Endodermal cell (in vitro differentiated cells): Measurements from ENCODE around the gene GRPEL2. TPM values are rescaled to one million over a fixed set of nuclear protein-coding genes. Genes with fewer than 3 reads are reported as not detected.

Experiments used
- DNase-seq: peaks from one replicate; pipeline ENCODE4 v3.0.0-alpha.2; 2017
- H3K27ac ChIP-seq: 2 replicates; pipeline ENCODE4 v1.5.1; 2013; ENCODE audit warnings: mild to moderate bottlenecking, low read depth, low read length, moderate library complexity
- H3K27me3 ChIP-seq: 2 replicates; pipeline ENCODE4 v1.6.1; 2013; ENCODE audit warnings: mild to moderate bottlenecking, low read length, moderate library complexity; ENCODE audit not compliant: insufficient read depth, control insufficient read depth, poor library complexity, severe bottlenecking
- H3K36me3 ChIP-seq: 2 replicates; pipeline ENCODE4 v1.7.0; 2013; ENCODE audit warnings: mild to moderate bottlenecking, low read length, moderate library complexity; ENCODE audit not compliant: control insufficient read depth, insufficient read depth
- H3K4me1 ChIP-seq: one replicate; pipeline ENCODE4 v1.7.0; 2013; ENCODE audit warnings: low read length; ENCODE audit not compliant: control insufficient read depth, insufficient read depth
- H3K4me3 ChIP-seq: 2 replicates; pipeline ENCODE4 v1.5.1; 2013; ENCODE audit warnings: mild to moderate bottlenecking, low read length, moderate library complexity
- H3K9ac ChIP-seq: 2 replicates; pipeline ENCODE4 v1.6.1; 2013; ENCODE audit warnings: mild to moderate bottlenecking, low read length, moderate library complexity; ENCODE audit not compliant: poor library complexity, severe bottlenecking; ENCODE audit errors: extremely low read depth
- H3K9me3 ChIP-seq: 2 replicates; pipeline ENCODE4 v1.6.1; 2013; ENCODE audit warnings: mild to moderate bottlenecking, low read length, moderate library complexity; ENCODE audit not compliant: control insufficient read depth
- H3K27ac Mint-ChIP-seq: 2 replicates; pipeline ENCODE4 v1.8.0; 2020; ENCODE audit warnings: mixed read lengths
- H3K27me3 Mint-ChIP-seq: 2 replicates; pipeline ENCODE4 v1.8.0; 2021; ENCODE audit warnings: mild to moderate bottlenecking, mixed read lengths; ENCODE audit not compliant: insufficient read depth
- H3K36me3 Mint-ChIP-seq: 2 replicates; pipeline ENCODE4 v1.8.0; 2020; ENCODE audit warnings: low read depth, mixed read lengths
- H3K4me1 Mint-ChIP-seq: 2 replicates; pipeline ENCODE4 v1.8.0; 2020; ENCODE audit warnings: mixed read lengths
- H3K4me3 Mint-ChIP-seq: 2 replicates; pipeline ENCODE4 v1.8.0; 2020; ENCODE audit warnings: mild to moderate bottlenecking, moderate library complexity, mixed read lengths
- H3K9me3 Mint-ChIP-seq: 2 replicates; pipeline ENCODE4 v1.8.0; 2020; ENCODE audit warnings: mild to moderate bottlenecking, mixed read lengths
- WGBS, 2 experiments: methylation state at CpG; one replicate each; pipeline versions ENCODE4 v1.1.5 to v1.1.7; 2013; ENCODE audit warnings: missing lambda C conversion rate in 2 of 2, mixed read lengths in 1 of 2; ENCODE audit not compliant: insufficient coverage in 1 of 2, insufficient read length in 1 of 2; 5-methylcytosine and 5-hydroxymethylcytosine counted together
- total RNA-seq, 2 donors: library from RNA; stranded (reverse); fragmentation: NEBNext Ultra II Directional in 1 of 2; extraction: Animal tissue kit (Norgen Biotek cat#: 25700) in 1 of 2; gene quantifications; 2 replicates in 1 of 2; 3 replicates in 1 of 2; pipeline ENCODE4 v1.2.1, GENCODE V29; 2021
- TF ChIP-seq, protein P1 (sequence below): fragments of 200-600 bp; sonication (generic); conservative IDR thresholded peaks from 2 replicates; pipeline ENCODE4 v1.5.0; 2021; ENCODE audit warnings: antibody characterized with exemption, mild to moderate bottlenecking

GRPEL2 gene
- total RNA-seq, 2 donors from 2014 or later = 26.2 to 31.6 TPM

DNA sequence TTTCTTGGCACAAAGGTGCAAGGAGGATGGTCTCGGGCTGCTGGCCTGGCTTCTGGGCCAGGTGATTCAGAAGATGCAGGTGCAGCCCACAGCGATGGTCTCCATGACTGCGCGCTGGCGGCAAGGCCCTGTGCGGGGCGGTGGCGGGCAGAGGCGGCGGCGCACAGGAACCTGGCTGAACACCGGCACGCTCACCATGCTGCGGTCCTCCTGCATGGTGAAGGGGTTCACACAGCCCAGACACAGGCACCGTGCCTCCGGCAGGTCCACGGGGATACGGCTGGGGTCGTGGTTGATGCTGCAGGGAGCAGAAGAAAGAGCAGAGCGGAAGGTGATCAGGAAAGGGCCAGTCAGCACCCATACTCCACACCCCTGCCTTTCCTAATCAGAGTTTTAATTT lies 29.0 kb downstream of the GRPEL2 start:
- no peak overlapping the region for H3K4me3 Mint-ChIP-seq
- H3K9ac ChIP-seq = no peak overlapping the region
- no peaks in the 10 kb centered on the region for H3K36me3 ChIP-seq
- H3K9me3 Mint-ChIP-seq = no peaks in the 10 kb centered on the region
- no peak overlapping the region for H3K4me3 ChIP-seq
- H3K27me3 Mint-ChIP-seq = no peaks in the 10 kb centered on the region
- TF ChIP-seq, protein P1, sequence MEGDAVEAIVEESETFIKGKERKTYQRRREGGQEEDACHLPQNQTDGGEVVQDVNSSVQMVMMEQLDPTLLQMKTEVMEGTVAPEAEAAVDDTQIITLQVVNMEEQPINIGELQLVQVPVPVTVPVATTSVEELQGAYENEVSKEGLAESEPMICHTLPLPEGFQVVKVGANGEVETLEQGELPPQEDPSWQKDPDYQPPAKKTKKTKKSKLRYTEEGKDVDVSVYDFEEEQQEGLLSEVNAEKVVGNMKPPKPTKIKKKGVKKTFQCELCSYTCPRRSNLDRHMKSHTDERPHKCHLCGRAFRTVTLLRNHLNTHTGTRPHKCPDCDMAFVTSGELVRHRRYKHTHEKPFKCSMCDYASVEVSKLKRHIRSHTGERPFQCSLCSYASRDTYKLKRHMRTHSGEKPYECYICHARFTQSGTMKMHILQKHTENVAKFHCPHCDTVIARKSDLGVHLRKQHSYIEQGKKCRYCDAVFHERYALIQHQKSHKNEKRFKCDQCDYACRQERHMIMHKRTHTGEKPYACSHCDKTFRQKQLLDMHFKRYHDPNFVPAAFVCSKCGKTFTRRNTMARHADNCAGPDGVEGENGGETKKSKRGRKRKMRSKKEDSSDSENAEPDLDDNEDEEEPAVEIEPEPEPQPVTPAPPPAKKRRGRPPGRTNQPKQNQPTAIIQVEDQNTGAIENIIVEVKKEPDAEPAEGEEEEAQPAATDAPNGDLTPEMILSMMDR = no peak
- H3K27ac ChIP-seq = no peak overlapping the region
- H3K4me1 Mint-ChIP-seq = peaks cover 2% of the 10 kb centered on the region
- DNase-seq = peak; percentile 26
- no peaks in the 10 kb centered on the region for H3K9me3 ChIP-seq
- no peaks in the 10 kb centered on the region for H3K27me3 ChIP-seq
- H3K4me1 ChIP-seq = no peaks in the 10 kb centered on the region
- WGBS, 2 experiments = 95 to 96% methylated on average over 13 to 20 of the region's 20 CpGs
- no peak overlapping the region for H3K27ac Mint-ChIP-seq
- H3K36me3 Mint-ChIP-seq = no peaks in the 10 kb centered on the region

DNA sequence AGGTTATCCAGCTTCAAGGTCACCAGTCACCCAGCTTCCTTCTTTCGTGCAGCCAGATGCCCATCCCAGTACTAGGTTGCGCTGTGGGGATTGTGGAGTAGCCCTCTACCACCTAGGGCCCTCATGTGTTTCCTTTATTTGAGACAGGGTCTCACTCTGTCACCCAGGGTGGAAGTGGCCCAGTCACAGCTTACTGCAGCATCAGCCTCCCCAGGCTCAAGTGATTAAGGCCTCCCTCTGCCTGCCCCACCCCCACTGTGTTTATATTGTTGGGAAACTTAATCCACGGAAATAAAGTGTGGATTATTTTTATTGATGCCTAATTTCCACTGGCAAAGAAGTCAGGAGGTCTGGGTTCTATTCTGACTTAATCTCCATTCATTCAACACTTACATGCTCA lies 29.5 kb downstream of the GRPEL2 start:
- DNase-seq = no peak
- no peaks in the 10 kb centered on the region for H3K36me3 Mint-ChIP-seq
- no peak overlapping the region for H3K27ac Mint-ChIP-seq
- Histone ChIP-seq H3K36me3 (no peaks in the 10 kb centered on the region), H3K27ac (no peak overlapping the region), H3K9ac (no peak overlapping the region), H3K4me3 (no peak overlapping the region), H3K4me1 (no peaks in the 10 kb centered on the region), H3K27me3 (no peaks in the 10 kb centered on the region), H3K9me3 (no peaks in the 10 kb centered on the region)
- no peaks in the 10 kb centered on the region for H3K9me3 Mint-ChIP-seq
- H3K4me3 Mint-ChIP-seq = no peak overlapping the region
- no peaks in the 10 kb centered on the region for H3K27me3 Mint-ChIP-seq
- WGBS, 2 experiments = 67 to 97% methylated on average over 2 of the region's 3 CpGs
- TF ChIP-seq, protein P1 = no peak
- H3K4me1 Mint-ChIP-seq = peaks cover 2% of the 10 kb centered on the region

DNA sequence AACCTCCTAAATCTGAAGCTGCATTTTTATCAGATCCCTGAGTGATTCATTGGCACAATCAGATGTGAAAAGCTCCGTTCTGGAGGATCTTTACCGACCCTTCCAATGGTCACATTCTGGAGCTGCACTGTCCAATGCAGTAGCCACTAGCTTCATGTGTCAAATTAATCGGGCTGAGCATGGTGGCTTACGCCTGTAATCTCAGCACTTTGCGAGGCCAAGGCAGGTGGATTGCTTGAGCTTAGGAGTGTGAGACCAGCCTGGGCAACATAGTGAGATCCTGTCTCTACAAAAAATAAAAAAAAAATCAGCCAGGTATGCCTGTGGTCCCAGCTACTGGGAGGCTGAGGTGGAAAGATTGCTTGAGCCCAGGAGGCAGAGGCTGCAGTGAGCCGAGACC lies 30.1 kb downstream of the GRPEL2 start:
- no peaks in the 10 kb centered on the region for H3K27me3 ChIP-seq
- H3K27ac ChIP-seq = no peak overlapping the region
- no peaks in the 10 kb centered on the region for H3K9me3 ChIP-seq
- Mint-ChIP-seq H3K9me3 (no peaks in the 10 kb centered on the region), H3K27ac (no peak overlapping the region), H3K4me3 (no peak overlapping the region), H3K36me3 (no peaks in the 10 kb centered on the region), H3K4me1 (peaks cover 2% of the 10 kb centered on the region), H3K27me3 (no peaks in the 10 kb centered on the region)
- H3K4me1 ChIP-seq = no peaks in the 10 kb centered on the region
- TF ChIP-seq, protein P1 = no peak
- 85 to 93% methylated on average over 5 to 6 of the region's 6 CpGs for WGBS, 2 experiments
- no peaks in the 10 kb centered on the region for H3K36me3 ChIP-seq
- H3K4me3 ChIP-seq = no peak overlapping the region
- DNase-seq = peak; percentile 39
- H3K9ac ChIP-seq = no peak overlapping the region
